Ovary (tissue), 9 donors: ENCODE data around the gene PHLPP2. TPM values are rescaled to one million over a fixed set of nuclear protein-coding genes. Genes with fewer than 3 reads are reported as not detected.

Source experiments
- DNase-seq, 5 donors: peaks; one replicate each; pipeline ENCODE4 v3.0.0-alpha.2; 2019 to 2020
- H3K27ac ChIP-seq, 2 donors: fragments of 200-600 bp; one replicate each; pipeline versions ENCODE4 v1.5.1 to v1.8.0; 2019 to 2022
- H3K27me3 ChIP-seq: fragments of 200-600 bp; one replicate; pipeline ENCODE4 v1.8.0; 2022
- H3K36me3 ChIP-seq: fragments of 200-600 bp; sonication (generic); one replicate; pipeline ENCODE4 v1.5.1; 2019
- H3K4me1 ChIP-seq: one replicate; pipeline ENCODE4 v1.8.1; 2013; ENCODE audit warnings: mild to moderate bottlenecking, moderate library complexity; ENCODE audit not compliant: insufficient read depth
- H3K4me3 ChIP-seq: fragments of 200-600 bp; sonication (generic); one replicate; pipeline ENCODE4 v1.5.1; 2017
- H3K9me3 ChIP-seq, 2 donors: fragments of 200-600 bp in 1 of 2; sonication (generic) in 1 of 2; one replicate each; pipeline versions ENCODE4 v1.5.1 to v1.8.1; 2013 to 2019; ENCODE audit warnings: mild to moderate bottlenecking in 1 of 2, moderate library complexity in 1 of 2
- EP300 ChIP-seq: sonication (generic); formaldehyde crosslinking; IDR thresholded peaks from one replicate; pipeline ENCODE4 v1.6.1; 2017; ENCODE audit warnings: antibody characterized with exemption
- POLR2A ChIP-seq: fragments of 450-650 bp; IDR thresholded peaks from one replicate; pipeline ENCODE4 v1.6.1; 2017; ENCODE audit warnings: antibody characterized with exemption, mild to moderate bottlenecking, moderate library complexity
- WGBS, 3 donors: extraction: QIAGEN DNeasy Blood & Tissue Kit in 1 of 3; methylation state at CpG; one replicate each; pipeline versions ENCODE4 v1.1.5 to v1.1.7; 2013 to 2017; 5-methylcytosine and 5-hydroxymethylcytosine counted together
- intact Hi-C, 4 donors: fragments of 100-400 bp; cut with DNase I; formaldehyde crosslinking; loops; one replicate each; pipeline versions ENCODE4 v1.11.0 to v1.15.1; 2022 to 2023
- polyA plus RNA-seq, 2 donors: library from polyadenylated mRNA; stranded (reverse); fragments of 200-250 nt in 1 of 2; fragments of 350-450 nt in 1 of 2; fragmentation: Illumina TruSeq in 1 of 2; extraction: RNeasy Lipid Tissue Mini Kit (QIAGEN cat#74804) in 1 of 2; gene quantifications; one replicate each; pipeline ENCODE4 v1.2.3, GENCODE V29; 2013 to 2014
- total RNA-seq, 7 donors: library from RNA; depleted of rRNA in 2 of 7; stranded (reverse); fragments of >200 nt in 2 of 7; fragmentation: NEBNext Ultra II Directional in 3 of 7; extraction: Animal tissue kit (Norgen Biotek cat#: 25700) in 3 of 7; gene quantifications; one replicate each; pipeline versions ENCODE4 v1.1.0 to v1.2.4, GENCODE V29; 2016 to 2023
- TF ChIP-seq, protein P1 (sequence below), 3 donors: fragments of 450-650 bp in 2 of 3; fragments of 200-600 bp in 1 of 3; IDR thresholded peaks; one replicate each; pipeline versions ENCODE4 v1.5.1 to v1.8.0; 2016 to 2022; ENCODE audit warnings: antibody characterized with exemption in 3 of 3, mild to moderate bottlenecking in 1 of 3
- donor health status: DM: no; HTN: no; CAD: no; lungs with moderate emphysema.
- donor health status: DM: no; HTN: no; CAD: no.
- donor health status: Bipolar disorder and iron deficiency.
- donor health status: DM: yes; HTN: yes; CAD: no.
- donor health status: DM: no; HTN: no; CAD: no.
- donor health status: DM: yes; HTN: yes; CAD: no.

The PHLPP2 gene
- total and polyA plus RNA-seq, 9 donors = 3.5 to 19.0 (median 11.0) TPM

DNA sequence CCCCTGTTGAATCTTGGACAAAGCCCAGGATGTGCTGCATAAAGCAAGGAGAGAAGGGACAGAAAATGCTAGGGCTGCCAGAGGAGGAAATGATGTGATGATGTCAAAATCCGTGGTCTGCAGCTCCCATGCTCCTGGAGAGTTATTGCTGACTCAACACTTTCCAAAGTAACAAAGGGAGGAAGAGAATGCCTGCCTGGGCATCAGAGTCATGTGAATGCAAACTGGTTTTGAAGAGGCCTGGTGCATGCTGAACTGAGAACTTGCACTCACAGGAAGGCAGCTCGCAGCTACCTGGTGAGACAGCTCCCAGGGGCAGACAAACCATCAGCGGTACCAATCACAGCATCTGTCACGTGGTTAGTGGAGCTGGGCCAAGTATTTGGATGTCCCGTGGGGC, 95.7 kb downstream of the PHLPP2 start:
- no peak for DNase-seq
- no peak for TF ChIP-seq EP300
- TF ChIP-seq POLR2A = no peak
- TF ChIP-seq, protein P1, sequence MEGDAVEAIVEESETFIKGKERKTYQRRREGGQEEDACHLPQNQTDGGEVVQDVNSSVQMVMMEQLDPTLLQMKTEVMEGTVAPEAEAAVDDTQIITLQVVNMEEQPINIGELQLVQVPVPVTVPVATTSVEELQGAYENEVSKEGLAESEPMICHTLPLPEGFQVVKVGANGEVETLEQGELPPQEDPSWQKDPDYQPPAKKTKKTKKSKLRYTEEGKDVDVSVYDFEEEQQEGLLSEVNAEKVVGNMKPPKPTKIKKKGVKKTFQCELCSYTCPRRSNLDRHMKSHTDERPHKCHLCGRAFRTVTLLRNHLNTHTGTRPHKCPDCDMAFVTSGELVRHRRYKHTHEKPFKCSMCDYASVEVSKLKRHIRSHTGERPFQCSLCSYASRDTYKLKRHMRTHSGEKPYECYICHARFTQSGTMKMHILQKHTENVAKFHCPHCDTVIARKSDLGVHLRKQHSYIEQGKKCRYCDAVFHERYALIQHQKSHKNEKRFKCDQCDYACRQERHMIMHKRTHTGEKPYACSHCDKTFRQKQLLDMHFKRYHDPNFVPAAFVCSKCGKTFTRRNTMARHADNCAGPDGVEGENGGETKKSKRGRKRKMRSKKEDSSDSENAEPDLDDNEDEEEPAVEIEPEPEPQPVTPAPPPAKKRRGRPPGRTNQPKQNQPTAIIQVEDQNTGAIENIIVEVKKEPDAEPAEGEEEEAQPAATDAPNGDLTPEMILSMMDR (IDR thresholded peaks at IDR 0.05) = no peak
- Histone ChIP-seq H3K27me3 (no peaks in the 10 kb centered on the region), H3K9me3 (no peaks in the 10 kb centered on the region), H3K36me3 (no peaks in the 10 kb centered on the region), H3K4me3 (no peak overlapping the region), H3K27ac (no peak overlapping the region), H3K4me1 (peaks cover 8% of the 10 kb centered on the region)
- intact Hi-C loops = no loop called here
- WGBS, 3 donors = 45 to 50% (median 45%) methylated on average over 5 of the region's 5 CpGs

DNA sequence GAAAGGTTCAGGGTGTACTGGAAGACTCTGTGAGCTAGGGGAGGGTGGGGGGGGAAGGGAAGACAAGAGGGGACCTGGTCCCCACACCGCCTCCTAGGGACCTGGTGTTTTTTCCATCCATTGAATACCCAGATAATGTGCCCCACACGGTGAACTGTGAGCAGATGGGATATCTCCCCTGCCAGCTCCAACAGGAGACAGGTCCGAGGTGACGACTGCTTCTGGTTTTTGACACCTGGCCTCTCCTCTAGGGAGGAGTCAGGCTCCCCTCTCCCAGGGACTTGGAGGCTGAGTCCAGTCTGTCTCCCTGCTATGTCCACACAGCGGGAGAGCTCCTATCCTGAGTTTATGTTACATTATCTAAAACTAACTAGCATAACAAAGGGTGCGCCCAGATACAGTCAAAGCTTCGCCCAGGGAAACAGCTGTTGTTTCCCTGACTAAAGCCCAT, 96.7 kb downstream of the PHLPP2 start:
- H3K9me3 ChIP-seq = no peaks in the 10 kb centered on the region
- peaks cover 10% of the 10 kb centered on the region for H3K4me1 ChIP-seq
- H3K4me3 ChIP-seq = no peak overlapping the region
- no peak for DNase-seq
- no peaks in the 10 kb centered on the region for H3K27me3 ChIP-seq
- no peak for TF ChIP-seq POLR2A
- TF ChIP-seq, protein P1 (IDR thresholded peaks at IDR 0.05) = no peak
- TF ChIP-seq EP300 = no peak
- WGBS, 3 donors = 12 to 40% (median 12%) methylated on average over 7 of the region's 7 CpGs
- no peaks in the 10 kb centered on the region for H3K36me3 ChIP-seq
- no peak overlapping the region for H3K27ac ChIP-seq
- intact Hi-C loops = no loop called here

DNA sequence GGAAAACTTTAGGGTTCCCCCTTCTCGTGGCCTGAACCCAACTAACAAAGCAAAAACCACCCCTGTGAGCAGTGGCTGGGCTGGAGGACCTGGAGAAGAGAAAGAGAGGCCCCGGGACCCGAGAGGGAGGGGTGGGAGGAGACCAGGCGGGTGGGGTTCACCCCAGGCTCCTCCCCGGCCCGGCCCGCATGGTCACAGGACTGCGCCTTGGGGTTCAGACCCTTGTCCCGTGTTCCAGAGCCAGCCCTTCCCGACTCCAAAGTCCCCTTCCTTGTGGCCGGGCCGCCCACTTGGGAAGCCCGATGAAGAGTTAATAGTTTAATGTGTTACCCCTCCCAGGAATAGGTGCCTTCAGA, 97.7 kb downstream of the PHLPP2 start:
- H3K4me1 ChIP-seq = peaks cover 10% of the 10 kb centered on the region
- no peaks in the 10 kb centered on the region for H3K36me3 ChIP-seq
- intact Hi-C loops = no loop called here
- H3K4me3 ChIP-seq = peak overlapping the region; percentile 42
- H3K27ac ChIP-seq = no peak overlapping the region
- TF ChIP-seq POLR2A = no peak
- TF ChIP-seq, protein P1 (IDR thresholded peaks at IDR 0.05) = no peak
- no peak for TF ChIP-seq EP300
- 5 to 8% (median 5%) methylated on average over 13 of the region's 13 CpGs for WGBS, 3 donors
- H3K9me3 ChIP-seq = no peaks in the 10 kb centered on the region
- H3K27me3 ChIP-seq = no peaks in the 10 kb centered on the region
- DNase-seq = peak in 3 of 5 donors; percentile 26 to 49 (median 31)

DNA sequence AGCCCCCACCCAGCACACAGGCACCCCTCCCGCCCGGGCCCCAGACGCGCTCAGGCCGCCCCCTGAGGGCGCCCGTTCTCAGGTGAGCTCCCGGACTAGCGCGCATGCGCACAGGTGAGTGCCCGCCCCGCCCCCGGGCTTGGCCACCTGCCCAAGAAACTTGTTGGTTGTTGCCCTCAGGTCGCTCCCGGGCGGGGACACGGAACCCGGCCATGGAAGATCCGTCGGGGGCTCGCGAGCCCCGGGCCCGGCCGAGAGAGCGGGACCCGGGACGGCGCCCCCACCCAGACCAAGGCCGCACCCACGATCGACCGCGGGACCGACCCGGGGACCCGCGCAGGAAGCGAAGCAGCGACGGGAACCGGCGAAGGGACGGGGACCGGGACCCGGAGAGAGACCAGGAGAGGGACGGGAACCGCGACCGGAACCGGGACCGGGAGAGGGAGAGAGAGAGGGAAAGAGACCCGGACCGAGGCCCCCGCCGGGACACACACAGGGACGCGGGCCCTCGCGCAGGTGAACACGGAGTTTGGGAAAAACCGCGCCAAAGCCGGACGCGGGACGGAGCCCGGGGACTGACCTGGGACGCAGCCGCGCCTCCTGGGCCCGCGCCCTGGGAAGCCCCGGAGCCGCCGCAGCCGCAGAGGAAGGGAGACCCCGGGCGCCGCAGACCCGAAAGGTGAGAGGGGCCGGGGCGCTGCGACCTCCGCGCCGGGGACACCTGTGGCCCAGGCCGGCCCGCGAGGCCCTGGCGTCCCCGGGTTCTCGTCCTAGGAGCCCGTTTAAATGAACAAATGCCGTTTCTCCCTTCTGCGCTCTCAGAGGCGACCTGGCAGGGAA, 98.3 kb downstream of the PHLPP2 start, which contains the start of gene MARVELD3:
MARVELD3 (plus strand) TSS at position 167 of the 840 bp plus-strand sequence; CDS start at position 213, 46 bp downstream.
- intact Hi-C loops = no loop called here
- H3K27ac ChIP-seq = no peak within 1 kb of the TSS
- peak within 1 kb of the TSS; percentile 42 for H3K4me3 ChIP-seq
- no peaks in the 10 kb centered on the region for H3K27me3 ChIP-seq
- 1 to 2% (median 1%) methylated on average over 47 to 98 of the region's 98 CpGs for WGBS, 3 donors
- peak; percentile 25 to 64 (median 36) for DNase-seq
- TF ChIP-seq POLR2A = no peak
- TF ChIP-seq, protein P1 (IDR thresholded peaks at IDR 0.05) = no peak
- TF ChIP-seq EP300 = no peak
- H3K4me1 ChIP-seq = peaks cover 10% of the 10 kb centered on the region
- no peaks in the 10 kb centered on the region for H3K9me3 ChIP-seq
- no peaks in the 10 kb centered on the region for H3K36me3 ChIP-seq
